HG03175 (cell line): ENCODE data around the gene AGAP9.
"Not testable (repeated sequence)": the region's sequence is repeated elsewhere in the genome, so short reads cannot be mapped to it uniquely, and the experiment has no call there.

Experiments
- ATAC-seq: cut with Tn5 transposase; IDR thresholded peaks from one replicate; pipeline ENCODE4 v1.9.1; 2021; ENCODE audit warnings: mild to moderate bottlenecking, moderate library complexity; ENCODE audit not compliant: unreplicated experiment

Gene AGAP9

DNA sequence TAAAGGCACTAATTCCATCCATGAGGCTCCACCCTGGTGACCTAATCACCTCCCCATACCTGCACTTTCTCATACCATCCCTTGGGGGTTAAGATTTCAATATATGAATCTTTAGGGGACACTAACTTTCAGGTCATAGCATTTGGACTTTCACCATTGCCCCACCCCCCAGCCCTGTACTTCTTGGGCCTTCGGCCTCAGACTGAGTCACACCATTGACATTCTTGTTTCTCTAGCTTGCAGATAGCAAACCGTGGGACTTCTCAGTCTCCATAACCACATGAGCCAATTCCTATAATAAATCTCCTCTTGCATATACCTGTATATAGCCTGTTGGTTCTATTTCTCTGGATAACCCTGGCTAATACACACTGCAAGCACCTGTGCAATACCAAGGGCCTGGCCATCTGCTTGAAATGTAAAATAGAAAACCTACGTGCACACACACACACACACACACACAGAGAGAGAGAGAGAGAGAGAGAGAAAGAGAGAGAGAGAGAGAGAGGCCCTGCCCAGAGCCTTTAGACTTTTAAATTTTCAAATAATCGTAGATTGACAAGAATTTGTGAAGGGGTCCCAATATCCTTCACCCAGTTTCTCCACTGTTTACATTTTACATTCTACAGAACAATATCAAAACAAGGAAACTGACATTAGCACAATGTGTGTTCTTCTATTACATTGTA lies 64.8 kb downstream of the AGAP9 start:
- ATAC-seq = no peak

DNA sequence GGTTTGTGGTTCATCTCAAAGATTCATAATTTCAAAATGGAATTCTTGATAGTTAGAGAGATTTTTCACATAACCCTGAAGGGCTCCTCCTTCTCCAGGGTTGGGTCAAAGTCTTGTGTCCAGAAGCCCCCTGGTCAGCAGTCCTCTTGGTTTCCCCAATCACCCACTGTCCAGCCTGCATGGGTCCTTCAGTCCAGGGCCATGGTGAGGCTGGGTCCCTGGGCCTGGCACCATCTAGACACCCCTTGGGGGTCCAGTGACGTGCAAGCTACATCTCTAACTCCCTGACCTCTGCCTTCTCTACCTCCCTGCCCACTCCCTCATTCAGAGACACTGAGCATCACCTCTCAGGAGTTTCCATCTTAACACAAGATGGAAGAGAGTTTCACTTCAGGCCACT lies 65.6 kb downstream of the AGAP9 start:
- no peak for ATAC-seq

DNA sequence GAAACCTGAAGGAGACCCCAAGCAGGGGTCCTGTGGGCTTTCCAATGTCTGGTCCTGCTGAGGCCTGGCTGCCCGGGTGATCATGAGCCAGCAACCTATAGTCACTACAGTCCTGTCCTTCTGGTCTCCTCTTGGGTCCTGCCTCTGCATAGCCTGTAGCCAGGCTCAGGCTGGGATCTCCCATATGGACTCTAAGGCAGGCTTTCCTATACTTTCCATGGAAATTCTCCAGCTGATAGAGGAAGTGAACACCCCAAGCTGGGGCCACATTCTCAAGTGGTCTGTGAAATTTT lies 66.0 kb downstream of the AGAP9 start:
- no peak for ATAC-seq

DNA sequence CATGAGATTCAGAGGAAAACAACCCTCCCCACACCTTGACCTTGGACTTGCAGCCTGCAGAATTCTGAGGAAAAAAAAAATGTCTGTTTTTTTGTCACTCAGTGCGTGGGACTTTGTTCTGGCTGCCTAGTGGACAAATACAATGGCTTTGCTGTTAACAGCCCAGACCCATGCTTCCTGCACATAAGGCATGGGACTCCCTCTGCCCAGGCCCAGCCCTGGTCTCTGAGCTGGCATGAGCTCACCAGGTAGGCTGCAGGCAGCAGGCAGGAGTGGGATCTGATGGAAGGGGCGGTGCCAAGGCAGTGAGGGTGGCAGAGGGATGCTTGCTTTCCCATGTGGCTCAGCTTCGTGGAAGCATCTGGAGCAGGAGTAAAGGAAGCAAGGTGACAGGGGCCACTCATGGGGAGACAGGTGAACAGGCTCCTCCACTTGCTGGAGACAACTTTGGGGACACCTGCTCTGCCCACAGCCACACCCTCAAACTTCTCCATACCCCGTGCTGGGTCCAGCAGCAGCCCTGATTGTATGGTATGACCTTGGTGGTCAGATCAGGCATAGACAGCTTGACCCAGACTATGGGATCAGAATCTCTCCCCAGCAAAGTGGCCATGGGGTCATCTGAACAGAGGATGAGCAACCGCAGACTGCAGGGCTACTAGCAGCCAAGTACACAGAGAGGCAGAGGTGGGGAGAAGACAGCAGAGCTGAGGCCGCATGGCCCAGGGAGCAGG lies 66.5 kb downstream of the AGAP9 start:
- ATAC-seq = no peak

DNA sequence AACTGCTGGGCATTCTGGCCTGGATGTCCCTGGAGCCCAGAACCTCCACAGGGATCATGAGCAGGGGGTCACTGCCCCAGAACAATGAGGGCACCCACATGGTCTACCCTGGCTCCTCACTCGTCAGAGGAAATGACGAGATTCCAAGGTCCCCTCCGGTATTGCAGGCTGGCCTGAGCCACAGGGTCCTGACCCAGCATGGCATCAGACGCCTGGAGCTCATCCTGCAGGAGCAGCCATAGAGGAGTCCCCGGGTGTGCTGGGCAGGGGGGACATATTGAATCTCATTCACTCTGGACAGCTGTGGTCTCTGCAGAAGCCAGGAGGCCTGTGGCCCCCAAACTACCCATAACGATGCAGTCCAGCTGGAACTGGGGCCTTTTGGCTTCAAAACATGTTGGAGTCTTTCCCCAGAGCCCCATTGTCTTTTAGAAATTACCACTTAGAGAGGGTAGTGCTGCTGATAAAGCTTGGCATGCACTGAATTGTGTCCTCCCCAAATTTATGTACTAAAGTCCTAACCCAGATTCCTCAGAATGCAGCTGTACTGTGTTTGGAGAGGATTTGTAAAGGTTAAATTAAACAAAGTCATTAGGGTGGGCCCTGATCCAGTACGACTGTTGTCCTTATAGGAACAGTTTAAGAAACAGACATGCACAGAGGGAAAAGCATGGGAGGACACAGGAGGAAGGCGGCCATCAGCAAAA lies 67.2 kb downstream of the AGAP9 start:
- ATAC-seq = no peak

DNA sequence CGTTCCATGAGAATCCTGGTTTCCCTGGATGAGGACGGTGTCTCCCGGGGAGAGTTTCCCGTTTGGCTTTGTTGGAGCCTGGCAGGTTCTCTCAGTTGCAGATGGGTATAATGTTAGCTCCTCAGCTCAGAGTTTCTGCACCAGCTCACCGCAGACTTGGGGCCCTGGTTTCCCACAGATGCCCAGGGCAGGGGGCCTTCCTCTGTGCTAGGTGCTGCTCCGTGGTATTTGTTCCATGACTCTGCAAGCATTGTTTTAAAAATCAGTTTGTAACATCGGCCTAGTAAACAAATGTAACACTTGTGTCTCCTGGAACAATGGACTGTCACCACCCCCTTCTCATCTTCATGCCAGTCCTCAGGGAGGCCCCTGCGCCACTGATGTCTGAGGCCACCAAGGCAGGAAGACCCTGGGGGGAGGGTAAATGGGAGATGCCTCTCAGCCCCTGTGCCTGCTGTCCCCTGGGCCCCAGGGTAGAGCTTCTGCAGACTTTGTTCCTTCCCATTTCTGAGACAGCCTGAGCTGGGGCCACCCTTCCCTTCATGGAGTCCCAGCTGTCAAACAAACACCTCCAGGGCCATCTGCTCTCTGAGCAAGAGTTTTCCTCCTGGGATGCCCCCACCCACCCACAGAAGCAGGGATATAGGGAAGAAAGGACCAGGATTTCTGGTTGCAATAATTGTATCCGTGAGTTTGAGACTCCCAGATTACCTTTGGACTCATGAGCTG lies 67.9 kb downstream of the AGAP9 start:
- ATAC-seq = not testable (repeated sequence)

DNA sequence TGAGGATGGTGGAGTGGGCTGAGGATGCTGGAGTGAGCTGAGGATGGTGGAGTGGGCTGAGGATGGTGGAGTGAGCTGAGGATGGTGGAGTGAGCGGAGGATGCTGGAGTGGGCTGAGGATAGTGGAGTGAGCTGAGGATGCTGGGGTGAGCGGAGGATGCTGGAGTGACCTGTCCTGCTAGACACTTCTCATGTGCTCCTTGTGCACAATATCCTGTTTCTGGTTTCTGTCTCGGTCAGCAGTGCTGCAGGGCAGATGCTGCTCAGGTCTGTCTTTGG lies 68.7 kb downstream of the AGAP9 start:
- no peak for ATAC-seq

DNA sequence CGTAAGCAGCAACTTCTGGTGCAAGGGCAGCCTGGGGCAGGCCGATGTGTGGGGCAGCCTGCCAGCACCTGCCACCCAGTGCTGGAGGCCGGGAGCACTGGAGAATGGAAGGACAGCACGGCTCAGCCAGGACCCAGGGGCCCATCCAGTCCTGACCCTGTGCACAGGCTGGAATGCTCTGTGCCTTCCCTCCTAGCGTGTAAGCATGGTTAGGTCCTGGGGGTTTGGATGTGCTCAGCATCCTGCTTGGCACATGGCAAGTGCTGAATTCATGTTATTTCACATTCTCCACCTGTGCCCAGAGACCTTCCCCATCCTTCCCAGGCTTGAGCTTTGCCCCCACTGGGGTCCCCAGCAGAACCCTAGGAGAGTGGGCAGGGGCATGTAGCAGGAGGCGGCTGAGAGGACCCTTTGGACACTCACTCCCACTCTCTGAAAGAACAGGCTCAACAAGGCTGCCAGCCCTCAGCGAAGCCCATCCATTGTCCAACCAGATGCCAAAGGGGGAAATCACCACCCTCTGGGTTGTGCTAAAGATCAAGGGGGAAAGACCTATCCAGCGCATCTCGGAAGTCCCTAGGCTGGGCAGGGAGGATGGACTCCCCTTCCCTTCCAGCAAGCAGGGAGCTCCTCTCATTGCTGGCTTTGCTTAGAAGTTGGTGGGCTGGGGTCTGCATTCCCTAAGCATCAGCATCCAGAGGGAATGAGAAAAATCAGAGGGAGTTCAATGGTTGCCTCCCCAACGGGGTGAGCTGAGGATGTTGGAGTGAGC lies 69.2 kb downstream of the AGAP9 start:
- no peak for ATAC-seq

DNA sequence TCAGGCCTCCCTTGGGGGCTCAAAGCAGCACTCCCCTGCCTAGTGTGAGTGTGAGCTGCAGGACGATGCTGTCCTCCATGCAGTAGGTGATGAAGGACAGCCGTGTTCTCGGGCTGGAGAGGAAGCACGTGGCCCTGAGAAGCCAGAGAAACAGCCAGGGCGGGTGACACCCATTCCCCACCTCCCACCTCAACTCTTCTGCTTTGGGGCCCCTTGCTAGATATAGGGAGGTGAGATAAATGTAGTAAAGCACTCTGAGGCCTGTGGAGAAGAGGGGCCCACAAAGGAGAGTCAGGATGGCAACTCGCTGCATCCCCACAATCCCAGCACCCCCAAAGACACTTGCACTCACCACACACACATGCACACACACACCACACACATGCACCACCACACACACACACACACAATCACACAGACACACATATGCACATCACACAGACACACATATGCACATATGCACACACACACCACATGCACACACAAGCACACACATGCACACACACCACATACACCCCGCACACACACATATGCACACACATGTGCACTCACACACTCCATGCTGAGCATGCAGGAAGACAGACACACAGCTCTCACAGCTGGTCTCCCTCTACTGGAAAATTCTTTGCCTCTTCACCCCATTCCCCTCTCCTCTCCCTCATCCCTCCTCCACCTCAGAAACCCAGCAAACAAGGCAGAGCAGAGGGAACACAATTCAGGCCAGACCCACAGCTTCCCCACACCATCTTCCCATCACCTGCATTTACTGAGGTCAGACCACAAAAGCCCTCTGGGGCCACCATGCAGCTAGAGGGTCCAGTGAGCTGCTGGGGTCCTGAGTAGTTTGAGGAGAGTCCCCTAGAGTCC lies 70.1 kb downstream of the AGAP9 start:
- no peak for ATAC-seq

DNA sequence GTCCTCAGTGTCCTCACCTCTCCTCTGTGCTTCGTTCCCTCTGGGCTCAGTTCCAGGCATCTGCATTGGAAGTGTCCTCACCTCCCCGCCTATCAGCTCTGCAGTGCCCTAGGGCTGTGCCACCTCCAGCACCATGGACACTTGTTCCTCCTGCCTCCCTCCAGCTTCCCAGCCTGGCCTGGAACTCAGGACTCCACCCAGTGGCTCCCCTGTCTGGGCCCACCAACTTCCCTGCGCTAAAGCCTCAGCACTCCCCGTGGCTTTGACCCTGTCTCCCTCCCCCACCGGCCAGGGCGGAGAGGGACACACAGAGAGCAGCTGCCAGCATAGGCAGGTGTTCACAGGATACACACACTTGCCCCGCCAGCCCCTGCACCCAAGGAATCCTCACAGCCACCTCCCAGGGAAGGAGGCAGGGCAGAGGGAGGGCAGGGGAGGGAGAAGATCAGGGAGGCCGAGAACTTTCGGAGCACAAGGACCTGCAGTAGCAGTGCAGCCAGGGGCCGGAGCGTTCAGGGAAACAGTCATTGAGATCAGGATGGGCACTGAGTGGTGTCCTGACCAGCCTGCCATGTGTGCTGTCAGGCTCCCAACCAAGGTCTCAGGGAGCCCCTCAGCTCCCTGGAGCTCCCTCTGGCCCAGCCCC lies 70.8 kb downstream of the AGAP9 start:
- no peak for ATAC-seq

DNA sequence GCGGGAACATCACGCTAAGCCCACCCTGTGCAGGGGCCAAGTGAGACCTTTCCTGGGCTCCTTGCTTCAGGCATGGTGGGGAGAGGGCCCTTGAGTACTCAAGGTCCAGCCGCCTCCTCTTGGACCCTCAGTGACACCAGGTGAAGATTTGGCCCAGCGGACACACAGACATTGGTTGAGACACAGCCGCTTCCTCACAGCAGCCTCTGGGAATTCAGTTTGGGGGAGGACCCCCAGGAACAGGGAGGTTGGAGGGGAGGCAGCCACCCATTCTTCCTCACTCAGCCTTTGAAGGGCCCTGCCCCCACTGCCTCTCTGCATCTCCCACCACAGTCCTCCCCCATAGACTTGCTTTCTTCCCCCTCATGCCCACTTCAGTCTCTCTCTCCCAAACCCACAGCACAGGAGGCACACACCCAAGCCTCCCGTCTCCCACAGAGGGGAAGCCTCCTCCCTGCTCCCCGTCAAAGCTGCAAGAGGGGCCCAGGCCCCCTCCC lies 71.4 kb downstream of the AGAP9 start:
- ATAC-seq = no peak
